HG02588 (cell line): ENCODE measurements around the gene LRRC8B.
"Not testable (repeated sequence)": the region's sequence is repeated elsewhere in the genome, so short reads cannot be mapped to it uniquely, and the experiment has no call there.

Experiments
- ATAC-seq: cut with Tn5 transposase; IDR thresholded peaks from one replicate; pipeline ENCODE4 v1.9.1; 2021; ENCODE audit warnings: mild to moderate bottlenecking, moderate library complexity; ENCODE audit not compliant: unreplicated experiment

The LRRC8B gene

GRCh38 chr1:89523572-89524368 lies 859 bp upstream of the LRRC8B start:
- peak; percentile 21 for ATAC-seq

DNA sequence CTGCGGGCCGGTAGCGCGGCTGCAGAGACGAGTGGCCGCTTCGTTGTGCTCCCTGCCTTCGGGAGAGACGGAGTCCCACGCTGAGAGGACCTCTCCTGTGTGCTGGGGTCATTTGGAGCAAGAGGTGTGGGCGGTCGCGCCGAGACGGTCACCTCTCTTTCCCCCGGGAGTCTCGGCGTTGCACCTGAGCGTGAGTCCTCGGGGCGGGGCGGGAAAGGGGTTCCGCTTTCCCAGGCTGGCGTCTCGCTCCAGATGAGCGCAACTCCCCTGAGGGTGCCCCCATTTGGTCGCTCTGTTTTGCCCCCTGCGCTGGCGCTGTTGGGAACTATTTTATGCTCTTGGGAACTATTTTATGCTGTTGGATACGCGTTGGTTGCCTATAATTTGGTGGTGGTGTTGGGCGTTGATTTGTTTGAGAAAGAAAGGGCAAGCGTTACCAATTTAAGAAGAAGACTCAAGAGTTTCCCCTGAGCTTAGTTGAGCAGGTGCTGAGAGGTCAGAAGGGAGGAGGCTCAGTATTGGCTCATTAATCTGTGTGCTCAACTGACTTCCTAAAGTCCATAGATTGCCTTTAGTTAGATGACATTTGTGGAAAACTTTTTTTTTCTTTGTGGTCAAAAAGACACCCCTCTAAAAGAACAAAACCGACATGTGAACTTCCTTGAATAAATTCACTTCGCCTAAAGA lies 683 bp downstream of the LRRC8B start:
- ATAC-seq: peak; percentile 27

- no peak for ATAC-seq
Observed at GRCh38 chr1:89527256-89527655, 2.6 kb downstream of the LRRC8B start.

DNA sequence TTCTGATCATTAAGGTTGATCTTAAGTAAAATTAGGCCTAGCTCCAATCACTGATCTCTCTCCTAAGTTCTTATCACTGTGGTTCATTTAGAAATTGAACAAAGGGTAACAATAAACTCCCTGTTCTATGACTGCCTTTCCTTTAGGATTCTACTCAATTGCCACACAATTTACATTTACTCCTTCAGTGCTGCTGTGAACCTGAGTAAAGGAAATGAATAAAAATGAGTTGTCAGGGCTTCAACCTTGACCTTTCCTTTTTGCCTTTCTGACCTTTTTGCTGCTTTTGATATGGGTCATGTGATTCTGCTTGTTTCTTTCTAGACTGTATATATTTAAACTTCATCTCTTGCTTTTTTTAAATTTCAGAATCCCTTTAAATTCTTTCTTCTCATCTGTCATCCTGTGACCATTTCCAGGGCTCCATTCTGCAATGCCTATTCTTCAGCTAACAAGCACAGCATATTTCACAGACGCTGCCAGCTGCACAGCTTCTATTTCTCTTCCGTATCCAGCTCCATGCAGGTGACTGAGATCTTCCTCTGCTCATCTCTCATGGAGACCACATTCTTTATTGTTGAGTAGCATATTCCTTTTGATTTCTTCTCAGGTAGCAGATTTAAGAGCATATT lies 3.2 kb downstream of the LRRC8B start:
- ATAC-seq: no peak

DNA sequence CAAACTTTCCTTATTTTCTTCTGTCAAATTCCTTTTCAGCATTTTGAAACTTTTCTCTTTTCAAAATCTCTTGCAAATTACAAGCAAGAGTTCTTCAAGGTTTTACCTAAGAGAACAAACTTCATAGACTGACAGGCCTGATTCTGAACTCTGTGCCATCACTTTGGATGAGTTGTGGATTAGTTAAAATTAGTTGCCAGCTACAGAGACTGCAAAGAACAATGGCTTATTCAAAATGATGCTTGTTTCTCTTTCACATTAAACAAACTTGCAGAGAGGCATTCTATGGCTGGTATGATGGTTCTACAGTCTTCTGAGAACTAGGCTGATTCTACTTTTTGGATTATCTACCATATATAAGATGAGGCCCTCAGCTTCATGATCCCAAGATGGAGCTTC lies 3.8 kb downstream of the LRRC8B start:
- ATAC-seq: no peak

DNA sequence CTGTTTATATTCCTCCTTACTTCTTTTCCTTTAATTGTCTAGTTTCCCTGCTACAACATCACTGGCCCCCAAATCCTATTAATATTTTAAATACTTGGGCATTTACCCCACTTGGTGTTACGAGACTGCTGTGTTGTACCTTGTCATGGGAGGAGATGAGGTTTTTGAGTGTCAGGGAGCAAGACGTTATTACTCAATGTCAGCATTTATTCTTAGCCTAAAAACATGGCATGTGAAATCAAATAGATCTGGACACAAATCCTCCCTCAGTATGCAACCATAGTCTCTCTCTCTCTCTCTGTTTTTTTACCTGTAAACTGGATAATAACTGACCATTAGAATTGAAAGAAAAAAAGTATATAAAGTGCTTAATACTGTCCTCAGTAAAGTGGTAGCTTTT lies 4.6 kb downstream of the LRRC8B start:
- no peak for ATAC-seq

DNA sequence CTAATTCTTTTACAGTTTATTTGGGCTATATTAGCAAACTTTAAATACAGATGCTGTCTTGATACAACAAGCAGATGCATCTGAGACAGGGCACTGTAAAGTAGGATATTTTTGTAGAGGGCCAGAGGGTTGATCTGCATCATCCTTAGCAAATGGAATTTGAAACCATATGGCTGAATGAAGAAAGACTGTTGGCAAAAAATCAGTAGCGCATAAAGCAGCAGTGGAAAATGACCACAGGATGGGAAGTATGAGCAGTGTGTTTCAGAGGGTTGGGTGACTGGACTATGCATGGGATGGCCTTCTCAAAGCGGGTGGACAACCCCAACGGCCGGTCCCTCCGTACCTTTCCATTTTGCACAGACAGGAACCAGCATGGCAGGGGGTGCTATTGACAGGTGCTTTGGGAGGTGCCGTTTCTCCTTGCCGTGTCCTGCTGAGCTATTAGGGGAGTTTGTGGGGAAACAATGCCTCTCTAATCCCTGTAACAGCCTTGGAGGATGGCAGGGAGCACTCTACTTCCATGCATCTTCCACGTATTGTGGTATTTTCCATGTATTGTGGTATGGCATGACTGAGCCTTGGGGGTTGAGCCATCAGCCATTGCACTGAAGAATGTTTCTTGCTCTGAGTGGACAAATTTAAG lies 5.9 kb downstream of the LRRC8B start:
- no peak for ATAC-seq

GRCh38 chr1:89531480-89532139 lies 7.0 kb downstream of the LRRC8B start:
- no peak for ATAC-seq

- ATAC-seq: no peak
Observed at GRCh38 chr1:89532228-89532627, 7.6 kb downstream of the LRRC8B start.

DNA sequence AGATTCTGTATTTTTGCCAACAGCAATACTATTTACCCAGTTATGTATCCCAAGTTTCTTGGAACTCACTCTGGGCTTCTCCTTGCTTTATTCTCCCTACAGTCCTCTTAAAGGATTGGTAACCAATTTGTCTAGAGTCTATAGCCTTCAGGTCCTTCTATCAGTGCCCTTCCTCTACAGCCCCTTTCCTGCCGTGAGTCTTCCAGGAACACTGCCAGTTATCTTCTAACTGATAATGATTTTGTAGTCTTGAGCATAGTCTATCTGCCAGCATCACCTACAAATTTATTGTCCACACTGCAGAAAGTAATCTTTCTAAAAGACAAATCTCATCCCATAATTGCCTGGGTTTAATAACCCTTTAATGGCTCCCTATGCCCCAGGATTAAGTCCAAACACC lies 8.2 kb downstream of the LRRC8B start:
- ATAC-seq: no peak

DNA sequence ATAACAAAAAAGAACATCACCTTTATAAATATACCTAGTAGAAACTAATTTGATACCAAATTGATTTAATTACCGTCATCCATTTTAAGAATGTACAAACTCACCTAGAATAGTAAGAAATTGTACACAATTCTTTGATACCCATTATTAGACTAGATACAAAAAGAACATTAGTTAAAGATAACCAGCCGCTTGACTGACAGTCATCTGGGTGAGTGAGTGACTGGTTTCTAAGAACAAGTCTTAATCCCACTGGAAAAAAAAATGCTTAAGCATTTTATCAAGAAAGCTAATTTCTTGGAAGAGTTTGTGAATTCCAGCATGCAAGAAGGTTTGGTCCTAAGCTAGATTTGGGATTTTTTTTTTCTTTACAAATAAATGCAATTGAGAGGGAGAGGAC lies 10.9 kb downstream of the LRRC8B start:
- ATAC-seq: no peak

DNA sequence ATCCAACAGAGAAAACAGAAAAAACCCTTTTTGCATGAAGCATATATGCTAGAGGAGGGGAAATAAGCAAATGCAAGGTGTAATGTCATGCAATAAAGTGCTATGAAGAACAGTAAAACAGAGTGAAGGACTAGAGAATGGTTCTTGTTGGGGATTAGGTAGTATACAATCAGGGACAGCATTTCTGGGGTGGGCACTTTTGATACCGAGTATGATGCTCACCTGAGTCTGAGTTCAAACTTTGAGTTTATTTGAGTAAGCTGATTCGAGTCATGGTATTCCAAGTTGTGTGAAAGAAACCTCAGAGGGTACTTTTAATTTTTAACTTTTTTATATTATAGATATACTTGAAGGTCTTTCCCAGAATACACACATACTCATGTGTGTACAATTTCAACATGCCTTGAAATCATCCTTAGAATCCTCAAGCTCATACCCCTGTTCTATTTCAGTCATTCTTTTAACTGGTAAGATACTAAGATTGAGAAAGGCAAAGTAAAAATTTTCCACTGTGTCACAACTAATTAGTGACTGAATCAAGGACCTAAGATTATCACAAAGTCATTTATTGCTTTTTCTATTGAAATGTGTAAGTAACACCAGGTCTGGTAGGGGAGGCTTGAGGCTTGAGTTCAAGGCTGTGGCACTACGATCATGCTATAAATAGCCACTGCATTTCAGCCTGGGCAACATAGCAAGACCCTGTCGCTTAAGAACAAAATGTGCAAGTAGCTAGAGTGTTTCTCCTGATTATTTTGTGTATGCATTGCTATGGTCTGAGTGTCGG lies 12.1 kb downstream of the LRRC8B start:
- ATAC-seq: no peak

DNA sequence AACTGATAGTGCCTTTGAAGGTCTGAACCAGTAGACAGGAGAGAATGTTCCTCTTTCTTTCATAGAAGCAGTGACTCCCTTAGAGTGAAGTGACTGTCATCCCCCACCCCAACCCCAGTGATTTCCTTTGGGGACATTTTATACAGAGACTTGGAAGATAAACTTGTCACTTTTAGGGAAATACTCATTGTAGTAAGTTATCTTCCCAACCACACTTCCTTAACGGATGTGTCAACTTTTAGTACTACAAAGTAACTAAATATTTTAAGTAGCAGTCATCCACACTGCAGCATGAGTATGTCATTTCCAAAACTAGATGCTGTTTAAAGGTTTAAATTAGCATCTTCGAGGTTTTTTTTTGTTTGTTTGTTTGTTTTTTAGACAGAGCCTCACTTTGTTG lies 13.7 kb downstream of the LRRC8B start:
- no peak for ATAC-seq

GRCh38 chr1:89539128-89539527 lies 14.5 kb downstream of the LRRC8B start:
- ATAC-seq: no peak

DNA sequence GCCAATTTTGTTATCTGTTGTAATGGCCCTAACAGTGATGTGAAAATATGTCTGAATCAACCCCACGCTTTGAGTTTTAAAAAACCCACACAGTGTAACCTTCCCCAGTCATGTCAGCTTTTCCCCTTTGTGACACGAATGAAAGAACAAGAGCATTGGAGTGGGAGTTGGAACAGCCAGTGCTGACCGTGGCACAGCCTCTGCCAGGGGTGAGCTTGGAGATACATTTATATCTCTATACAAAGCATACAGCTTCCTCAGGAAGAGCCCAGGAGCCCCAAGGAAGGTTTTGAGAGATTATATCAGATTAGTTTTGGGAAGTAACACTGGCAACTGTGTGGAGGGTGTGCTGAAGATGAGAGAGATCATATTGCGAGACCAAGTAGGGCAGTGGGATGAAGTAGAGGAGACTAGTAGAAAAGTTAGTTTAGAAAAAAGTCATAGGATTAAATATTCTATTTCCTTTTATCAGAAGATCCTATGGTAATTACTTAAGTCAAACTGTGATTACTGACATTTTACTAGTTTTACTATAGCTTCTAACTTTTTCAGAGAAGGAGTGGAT lies 15.9 kb downstream of the LRRC8B start:
- no peak for ATAC-seq

DNA sequence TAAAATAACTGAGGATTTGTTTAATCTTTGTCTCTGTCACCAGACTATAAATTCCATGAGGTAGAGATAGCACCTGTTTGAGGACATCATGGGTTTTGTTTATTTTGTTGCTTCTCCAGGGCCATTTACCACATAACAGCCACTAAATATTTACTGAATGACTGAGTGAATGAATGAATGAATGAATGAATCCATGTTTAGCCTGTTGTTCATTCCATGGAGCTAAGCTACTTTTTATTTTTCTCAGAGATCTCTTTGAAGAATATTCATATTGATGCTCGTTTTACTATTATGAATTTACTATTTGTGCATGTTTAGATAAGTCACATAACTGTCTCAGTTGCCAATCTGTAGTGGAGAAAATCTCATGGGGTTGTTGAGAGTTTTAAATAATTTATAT lies 17.7 kb downstream of the LRRC8B start:
- no peak for ATAC-seq

- ATAC-seq: not testable (repeated sequence)
Observed at GRCh38 chr1:89543632-89544031, 19.0 kb downstream of the LRRC8B start.

- ATAC-seq: no peak
Observed at GRCh38 chr1:89545264-89546038, 20.8 kb downstream of the LRRC8B start.
